ENCODE measurements around the gene SH3PXD2A.
"Not testable (repeated sequence)": the region's sequence is repeated elsewhere in the genome, so short reads cannot be mapped to it uniquely, and the experiment has no call there.

- TF ChIP-seq CTCF (IDR thresholded peaks at IDR 0.05 in 2 of 3, conservative IDR thresholded peaks at IDR 0.05 in 1 of 3; ENCODE audit: control insufficient read depth in 2 of 3, extremely low read depth in 1 of 3, insufficient read depth in 1 of 3, low read depth in 3 of 3, low read length in 3 of 3); TAF1 (IDR thresholded peaks at IDR 0.05; ENCODE audit: borderline replicate concordance, low read depth, low read length); CUX1 (IDR thresholded peaks at IDR 0.05; ENCODE audit: insufficient replicate concordance, low read depth, low read length); RAD21 (IDR thresholded peaks at IDR 0.05; ENCODE audit: insufficient read depth, low read depth, low read length): not testable (repeated sequence)
These were observed 192.7 kb downstream of the SH3PXD2A start for GRCh38 chr10:103662704-103663103.

All from GM12878 (cell line).